NCI-H1417 (cell line): ENCODE data around the gene RERE.
"Not testable (repeated sequence)": the region's sequence is repeated elsewhere in the genome, so short reads cannot be mapped to it uniquely, and the experiment has no call there.

Source experiments
- DNase-seq, 3 experiments: peaks; one replicate each; lab custom pipeline; 2025; lab: John Stamatoyannopoulos, UW

Gene RERE

GRCh38 chr1:8844501-8845006 is 27.1 kb upstream of the RERE start:
- no peak for DNase-seq

- no peak for DNase-seq
Observed at GRCh38 chr1:8841395-8841794, 24.0 kb upstream of the RERE start.

GRCh38 chr1:8839990-8840389 is 22.6 kb upstream of the RERE start:
- DNase-seq = no peak

GRCh38 chr1:8835941-8836643 is 18.7 kb upstream of the RERE start:
- no peak for DNase-seq

GRCh38 chr1:8831340-8831739 is 13.9 kb upstream of the RERE start:
- DNase-seq = no peak

GRCh38 chr1:8830732-8831131 is 13.3 kb upstream of the RERE start:
- not testable (repeated sequence) for DNase-seq

- no peak for DNase-seq
Observed at GRCh38 chr1:8825985-8826481, 8.6 kb upstream of the RERE start.

- no peak for DNase-seq
Observed at GRCh38 chr1:8823295-8823664, 5.8 kb upstream of the RERE start.

- peak; percentile 75 to 98 (median 79) for DNase-seq
Observed at GRCh38 chr1:8822373-8823294, 5.2 kb upstream of the RERE start.

GRCh38 chr1:8821084-8821483 is 3.6 kb upstream of the RERE start:
- DNase-seq = no peak

- DNase-seq = not testable (repeated sequence)
Observed at GRCh38 chr1:8818789-8819188, 1.3 kb upstream of the RERE start.

GRCh38 chr1:8818325-8818775 is 910 bp upstream of the RERE start:
- peak; percentile 32 to 81 (median 60) for DNase-seq

- DNase-seq = peak in 1 of 3 experiments; percentile 23
Observed at GRCh38 chr1:8816831-8817411, 519 bp downstream of the RERE start.

GRCh38 chr1:8816264-8816663 is 1.2 kb downstream of the RERE start:
- peak in 2 of 3 experiments; percentile 24 to 66 for DNase-seq

GRCh38 chr1:8815582-8816151 is 1.8 kb downstream of the RERE start:
- peak; percentile 28 to 77 (median 42) for DNase-seq

- peak; percentile 22 to 65 (median 24) for DNase-seq
Observed at GRCh38 chr1:8814865-8815264, 2.6 kb downstream of the RERE start.

GRCh38 chr1:8813991-8814390 is 3.4 kb downstream of the RERE start:
- DNase-seq = no peak

GRCh38 chr1:8813016-8813763 is 4.2 kb downstream of the RERE start:
- DNase-seq = no peak

GRCh38 chr1:8812081-8812480 is 5.4 kb downstream of the RERE start:
- DNase-seq = no peak

GRCh38 chr1:8810987-8811386 is 6.5 kb downstream of the RERE start:
- no peak for DNase-seq

GRCh38 chr1:8809342-8809736 is 8.1 kb downstream of the RERE start:
- no peak for DNase-seq
